ENCODE data around the gene EIF4G2.
A peak's percentile ranks its signal among the peaks of the same experiment; 100 is the strongest.

GRCh38 chr11:10792385-10793068, 16.2 kb downstream of the EIF4G2 start:
- TF ChIP-seq CTCF (IDR thresholded peaks at IDR 0.05) (peak; percentile 85 to 98 (median 92)), POLR2A (IDR thresholded peaks at IDR 0.05) (no peak)

All from heart left ventricle (tissue), 13 donors.